Esophagus muscularis mucosa (tissue), 4 donors: ENCODE data around the gene DIPK1A. TPM values are rescaled to one million over a fixed set of nuclear protein-coding genes. Genes with fewer than 3 reads are reported as not detected.

Experiments
- DNase-seq: peaks from one replicate; pipeline ENCODE4 v3.0.0-alpha.2; 2017; ENCODE audit errors: extremely low spot score
- H3K27ac ChIP-seq, 4 donors: fragments of 200-600 bp; sonication (generic); replicated peaks in 1 of 4; 1 replicate in 3 of 4; 2 replicates in 1 of 4; pipeline ENCODE4 v1.5.1; 2016 to 2019; ENCODE audit warnings: mild to moderate bottlenecking in 1 of 4
- H3K27me3 ChIP-seq, 4 donors: fragments of 200-600 bp; sonication (generic); one replicate each; pipeline versions ENCODE4 v1.5.1 to v1.6.0; 2016 to 2019
- H3K36me3 ChIP-seq, 4 donors: fragments of 200-600 bp; sonication (generic); one replicate each; pipeline ENCODE4 v1.5.1; 2016 to 2019
- H3K4me1 ChIP-seq, 4 donors: fragments of 200-600 bp; sonication (generic); one replicate each; pipeline ENCODE4 v1.5.1; 2016 to 2019
- H3K4me3 ChIP-seq, 4 donors: fragments of 200-600 bp; sonication (generic); 1 replicate in 2 of 4; 2 replicates in 2 of 4; pipeline ENCODE4 v1.5.1; 2016 to 2019; ENCODE audit warnings: mild to moderate bottlenecking in 4 of 4, moderate library complexity in 1 of 4
- H3K9me3 ChIP-seq, 4 donors: fragments of 200-600 bp; sonication (generic); 1 replicate in 3 of 4; 2 replicates in 1 of 4; pipeline ENCODE4 v1.5.1; 2016 to 2019
- EP300 ChIP-seq: sonication (generic); formaldehyde crosslinking; IDR thresholded peaks from one replicate; pipeline ENCODE4 v1.6.1; 2017; ENCODE audit warnings: antibody characterized with exemption
- POLR2A ChIP-seq: fragments of 450-650 bp; IDR thresholded peaks from one replicate; pipeline ENCODE4 v1.6.1; 2017; ENCODE audit warnings: antibody characterized with exemption, moderate library complexity, mild to moderate bottlenecking, low read depth
- POLR2AphosphoS5 ChIP-seq, 2 donors: sonication (generic); formaldehyde crosslinking; IDR thresholded peaks; one replicate each; pipeline ENCODE4 v1.6.1; 2017; ENCODE audit warnings: antibody characterized with exemption in 2 of 2
- WGBS: methylation state at CpG from one replicate; pipeline ENCODE4 v1.1.5; 2018; 5-methylcytosine and 5-hydroxymethylcytosine counted together
- intact Hi-C: fragments of 100-400 bp; cut with DNase I; formaldehyde crosslinking; loops from one replicate; pipeline ENCODE4 v1.15.1; 2023
- total RNA-seq, 4 donors: library from RNA; depleted of rRNA; stranded (reverse); fragments of >200 nt; gene quantifications; one replicate each; pipeline versions ENCODE4 v1.1.0 to v1.2.1, GENCODE V29; 2016
- TF ChIP-seq, protein P1 (sequence below), 3 experiments: fragments of 200-600 bp in 2 of 3; fragments of 450-650 bp in 1 of 3; sonication (generic) in 2 of 3; IDR thresholded peaks; one replicate each; pipeline ENCODE4 v1.5.1; 2017 to 2019; ENCODE audit warnings: antibody characterized with exemption in 3 of 3, mild to moderate bottlenecking in 2 of 3, moderate library complexity in 1 of 3

The DIPK1A gene
- total RNA-seq, 4 donors from 2014 or later, result 21.5 to 35.3 (median 32.7) TPM

DNA sequence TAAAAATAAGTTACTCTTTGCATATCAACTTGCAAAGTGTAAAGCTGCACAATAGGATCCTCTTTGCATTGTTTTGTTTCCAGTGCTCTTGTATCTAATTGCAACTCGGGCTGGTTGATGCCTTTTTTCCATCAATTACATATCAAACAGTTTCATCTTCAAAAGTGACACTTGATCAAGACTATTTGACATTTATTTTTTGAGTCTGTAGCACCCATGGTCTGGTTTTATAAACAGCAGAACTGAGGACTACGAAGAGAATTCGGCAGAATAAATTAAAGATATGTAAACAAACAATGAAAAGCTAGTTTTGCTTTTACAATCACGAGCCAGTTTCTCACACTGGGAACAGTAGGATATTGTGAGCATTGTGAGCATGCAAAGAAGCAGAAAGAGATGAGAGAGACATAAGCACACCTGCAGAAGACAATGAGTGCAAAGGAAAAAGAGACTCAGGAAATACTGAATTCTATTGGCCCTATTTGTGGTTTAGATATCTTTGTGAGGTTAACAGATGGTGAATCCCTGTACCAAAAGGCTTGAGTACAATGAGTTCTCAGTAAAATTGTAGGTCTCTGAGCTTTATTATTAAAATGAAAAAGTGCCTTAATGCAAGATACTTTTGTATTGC, 84.1 kb downstream of the DIPK1A start:
- WGBS, result 33% methylated on average over 4 of the region's 4 CpGs
- H3K27ac ChIP-seq, result no peak overlapping the region
- no peaks in the 10 kb centered on the region for H3K27me3 ChIP-seq
- intact Hi-C loops, result no loop called here
- no peak for TF ChIP-seq POLR2AphosphoS5 (IDR thresholded peaks at IDR 0.05)
- TF ChIP-seq EP300, result no peak
- TF ChIP-seq, protein P1, sequence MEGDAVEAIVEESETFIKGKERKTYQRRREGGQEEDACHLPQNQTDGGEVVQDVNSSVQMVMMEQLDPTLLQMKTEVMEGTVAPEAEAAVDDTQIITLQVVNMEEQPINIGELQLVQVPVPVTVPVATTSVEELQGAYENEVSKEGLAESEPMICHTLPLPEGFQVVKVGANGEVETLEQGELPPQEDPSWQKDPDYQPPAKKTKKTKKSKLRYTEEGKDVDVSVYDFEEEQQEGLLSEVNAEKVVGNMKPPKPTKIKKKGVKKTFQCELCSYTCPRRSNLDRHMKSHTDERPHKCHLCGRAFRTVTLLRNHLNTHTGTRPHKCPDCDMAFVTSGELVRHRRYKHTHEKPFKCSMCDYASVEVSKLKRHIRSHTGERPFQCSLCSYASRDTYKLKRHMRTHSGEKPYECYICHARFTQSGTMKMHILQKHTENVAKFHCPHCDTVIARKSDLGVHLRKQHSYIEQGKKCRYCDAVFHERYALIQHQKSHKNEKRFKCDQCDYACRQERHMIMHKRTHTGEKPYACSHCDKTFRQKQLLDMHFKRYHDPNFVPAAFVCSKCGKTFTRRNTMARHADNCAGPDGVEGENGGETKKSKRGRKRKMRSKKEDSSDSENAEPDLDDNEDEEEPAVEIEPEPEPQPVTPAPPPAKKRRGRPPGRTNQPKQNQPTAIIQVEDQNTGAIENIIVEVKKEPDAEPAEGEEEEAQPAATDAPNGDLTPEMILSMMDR (IDR thresholded peaks at IDR 0.05), result no peak
- no peak for TF ChIP-seq POLR2A
- H3K4me3 ChIP-seq, result no peak overlapping the region
- peaks cover 0 to 6% (median 0%) of the 10 kb centered on the region in 4 donors for H3K9me3 ChIP-seq
- H3K4me1 ChIP-seq, result peaks cover 0 to 28% (median 22%) of the 10 kb centered on the region in 4 donors
- DNase-seq, result no peak
- peaks cover 0 to 2% (median 0%) of the 10 kb centered on the region in 4 donors for H3K36me3 ChIP-seq

DNA sequence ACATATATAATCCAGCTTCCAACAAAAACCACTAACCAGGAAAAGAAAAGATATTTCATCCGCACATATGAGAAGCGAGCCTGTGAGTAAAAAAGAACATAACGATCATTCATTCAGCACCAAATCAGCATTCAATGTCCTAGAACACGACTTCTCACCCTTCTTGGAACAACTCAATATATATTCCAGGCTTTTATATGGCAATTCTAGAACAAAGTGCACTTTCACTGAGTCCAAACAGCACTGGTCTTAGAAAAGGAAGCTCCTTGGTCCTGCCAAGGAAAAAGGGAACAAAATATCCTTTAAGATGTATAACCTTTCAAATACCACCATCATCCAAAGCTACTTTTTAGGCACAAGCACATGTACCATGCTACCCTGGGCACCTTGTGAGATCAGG, 84.9 kb downstream of the DIPK1A start:
- DNase-seq, result no peak
- H3K9me3 ChIP-seq, result peaks cover 0 to 6% (median 0%) of the 10 kb centered on the region in 4 donors
- H3K27ac ChIP-seq, result no peak overlapping the region
- peaks cover 0 to 28% (median 22%) of the 10 kb centered on the region in 4 donors for H3K4me1 ChIP-seq
- TF ChIP-seq, protein P1 (IDR thresholded peaks at IDR 0.05), result no peak
- no peak for TF ChIP-seq POLR2AphosphoS5 (IDR thresholded peaks at IDR 0.05)
- TF ChIP-seq EP300, result no peak
- TF ChIP-seq POLR2A, result no peak
- intact Hi-C loops, result no loop called here
- peaks cover 0 to 2% (median 0%) of the 10 kb centered on the region in 4 donors for H3K36me3 ChIP-seq
- 92% methylated on average over 4 of the region's 4 CpGs for WGBS
- no peak overlapping the region for H3K4me3 ChIP-seq
- H3K27me3 ChIP-seq, result no peaks in the 10 kb centered on the region

DNA sequence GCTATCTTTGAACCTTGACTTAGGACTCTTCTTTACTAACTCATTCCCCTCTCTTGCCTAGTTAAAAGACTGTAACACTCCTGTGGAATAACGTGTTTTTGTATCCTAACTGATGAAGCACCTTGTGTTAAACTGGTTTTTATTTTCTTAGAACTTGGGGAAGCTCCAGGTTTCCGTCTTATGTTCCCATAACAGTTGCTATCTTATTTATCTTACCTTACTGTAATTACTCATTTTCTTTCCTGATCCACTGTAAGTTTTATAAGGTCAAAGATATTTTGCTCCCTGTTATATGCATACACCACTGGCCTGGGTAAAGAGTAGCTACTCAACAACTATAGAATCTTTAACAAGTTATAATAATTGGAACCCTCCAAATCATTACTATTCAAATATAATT, 86.3 kb downstream of the DIPK1A start:
- peaks cover 0 to 28% (median 22%) of the 10 kb centered on the region in 4 donors for H3K4me1 ChIP-seq
- peaks cover 0 to 6% (median 0%) of the 10 kb centered on the region in 4 donors for H3K9me3 ChIP-seq
- intact Hi-C loops, result no loop called here
- 88% methylated on average over 2 of the region's 2 CpGs for WGBS
- H3K27me3 ChIP-seq, result no peaks in the 10 kb centered on the region
- H3K27ac ChIP-seq, result no peak overlapping the region
- no peak overlapping the region for H3K4me3 ChIP-seq
- DNase-seq, result no peak
- TF ChIP-seq POLR2A (no peak), POLR2AphosphoS5 (IDR thresholded peaks at IDR 0.05) (no peak), EP300 (no peak)
- TF ChIP-seq, protein P1 (IDR thresholded peaks at IDR 0.05), result no peak
- peaks cover 0 to 2% (median 0%) of the 10 kb centered on the region in 4 donors for H3K36me3 ChIP-seq

DNA sequence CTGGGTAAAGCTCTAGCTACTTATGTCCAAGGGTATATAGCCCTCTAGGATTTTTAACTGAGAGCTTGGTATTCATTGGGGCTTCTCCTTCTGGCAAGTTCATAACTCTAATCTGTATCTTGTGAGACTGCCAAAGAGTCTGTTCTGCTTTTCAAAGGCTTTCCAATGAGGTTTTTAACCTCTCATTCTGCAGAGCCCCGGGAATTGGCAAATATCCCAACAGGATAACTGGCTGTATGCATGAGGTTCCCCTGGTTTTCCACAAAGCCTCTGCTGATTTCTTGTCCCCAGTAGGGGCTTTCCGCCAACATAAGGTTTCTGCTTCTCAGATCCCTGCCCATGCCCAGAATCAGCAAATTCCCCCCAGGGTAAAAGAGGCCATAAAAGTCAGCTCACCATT, 88.5 kb downstream of the DIPK1A start:
- Histone ChIP-seq H3K4me1 (peaks cover 0 to 16% (median 14%) of the 10 kb centered on the region in 4 donors), H3K27me3 (no peaks in the 10 kb centered on the region), H3K36me3 (peaks cover 0 to 2% (median 0%) of the 10 kb centered on the region in 4 donors), H3K4me3 (no peak overlapping the region), H3K27ac (no peak overlapping the region), H3K9me3 (peaks cover 0 to 6% (median 0%) of the 10 kb centered on the region in 4 donors)
- TF ChIP-seq POLR2A (no peak), POLR2AphosphoS5 (IDR thresholded peaks at IDR 0.05) (no peak), EP300 (no peak)
- TF ChIP-seq, protein P1 (IDR thresholded peaks at IDR 0.05), result no peak
- DNase-seq, result no peak
- 83% methylated on average over 2 of the region's 2 CpGs for WGBS
- intact Hi-C loops, result no loop called here

DNA sequence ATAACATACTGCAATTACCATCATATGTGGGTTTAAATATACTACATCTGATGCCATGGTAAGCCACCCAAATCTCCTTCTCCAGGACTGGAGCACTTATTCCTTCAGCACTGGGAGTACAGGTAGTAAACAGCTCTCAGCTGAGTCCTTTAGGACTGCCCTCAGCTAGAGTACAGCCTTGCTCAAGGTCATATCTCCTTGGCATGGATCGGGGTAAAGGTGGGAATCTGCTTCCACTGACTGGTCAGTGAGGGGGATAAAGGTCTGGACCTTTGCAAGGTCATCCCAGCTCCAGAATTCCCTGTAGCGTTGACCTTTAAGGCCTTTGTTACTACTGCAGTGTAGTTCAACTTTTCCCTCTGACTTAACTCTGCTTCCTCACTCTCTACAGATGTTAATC, 90.7 kb downstream of the DIPK1A start:
- TF ChIP-seq POLR2A, result no peak
- no peak for TF ChIP-seq POLR2AphosphoS5 (IDR thresholded peaks at IDR 0.05)
- TF ChIP-seq EP300, result no peak
- TF ChIP-seq, protein P1 (IDR thresholded peaks at IDR 0.05), result no peak
- Histone ChIP-seq H3K4me1 (no peaks in the 10 kb centered on the region), H3K27ac (no peak overlapping the region), H3K4me3 (no peak overlapping the region), H3K36me3 (peaks cover 0 to 2% (median 0%) of the 10 kb centered on the region in 4 donors), H3K27me3 (no peaks in the 10 kb centered on the region), H3K9me3 (peaks cover 0 to 6% (median 0%) of the 10 kb centered on the region in 4 donors)
- DNase-seq, result no peak
- intact Hi-C loops, result no loop called here
- WGBS, result 100% methylated on average over 2 of the region's 2 CpGs
